GM18870 (cell line): ENCODE data around the gene FLVCR2.
"Not testable (repeated sequence)": the region's sequence is repeated elsewhere in the genome, so short reads cannot be mapped to it uniquely, and the experiment has no call there.

Experiments
- ATAC-seq: cut with Tn5 transposase; IDR thresholded peaks from one replicate; pipeline ENCODE4 v1.9.1; 2021; ENCODE audit warnings: moderate library complexity; ENCODE audit not compliant: unreplicated experiment

Gene FLVCR2

GRCh38 chr14:75591331-75591946 lies 13.0 kb downstream of the FLVCR2 start:
- ATAC-seq, result no peak

GRCh38 chr14:75591987-75592575 lies 13.7 kb downstream of the FLVCR2 start:
- ATAC-seq, result no peak

GRCh38 chr14:75595226-75595625 lies 16.8 kb downstream of the FLVCR2 start:
- ATAC-seq, result no peak

- ATAC-seq, result no peak
Observed at GRCh38 chr14:75597149-75597548, 18.7 kb downstream of the FLVCR2 start.

GRCh38 chr14:75600100-75600499 lies 21.7 kb downstream of the FLVCR2 start:
- not testable (repeated sequence) for ATAC-seq

GRCh38 chr14:75601061-75601460 lies 22.6 kb downstream of the FLVCR2 start:
- not testable (repeated sequence) for ATAC-seq

- ATAC-seq, result no peak
Observed at GRCh38 chr14:75602503-75602902, 24.1 kb downstream of the FLVCR2 start.

GRCh38 chr14:75604979-75605851 lies 26.8 kb downstream of the FLVCR2 start:
- no peak for ATAC-seq

GRCh38 chr14:75605916-75606315 lies 27.5 kb downstream of the FLVCR2 start:
- no peak for ATAC-seq

- no peak for ATAC-seq
Observed at GRCh38 chr14:75607044-75607443, 28.6 kb downstream of the FLVCR2 start.

- ATAC-seq, result no peak
Observed at GRCh38 chr14:75607842-75608640, 29.6 kb downstream of the FLVCR2 start.

- ATAC-seq, result no peak
Observed at GRCh38 chr14:75609116-75609515, 30.7 kb downstream of the FLVCR2 start.

- no peak for ATAC-seq
Observed at GRCh38 chr14:75609606-75610475, 31.4 kb downstream of the FLVCR2 start.

GRCh38 chr14:75610834-75611233 lies 32.4 kb downstream of the FLVCR2 start:
- ATAC-seq, result no peak

GRCh38 chr14:75612157-75612556 lies 33.7 kb downstream of the FLVCR2 start:
- ATAC-seq, result no peak

GRCh38 chr14:75614179-75614578 lies 35.8 kb downstream of the FLVCR2 start:
- ATAC-seq, result no peak

GRCh38 chr14:75615200-75615599 lies 36.8 kb downstream of the FLVCR2 start:
- no peak for ATAC-seq

- no peak for ATAC-seq
Observed at GRCh38 chr14:75619548-75619947, 41.1 kb downstream of the FLVCR2 start.

- ATAC-seq, result no peak
Observed at GRCh38 chr14:75625034-75625433, 46.6 kb downstream of the FLVCR2 start.

- ATAC-seq, result no peak
Observed at GRCh38 chr14:75626396-75626795, 48.0 kb downstream of the FLVCR2 start.
